Measurements from ENCODE around the gene DNASE2B. TPM values are rescaled to one million over a fixed set of nuclear protein-coding genes. Genes with fewer than 3 reads are reported as not detected.

Gene DNASE2B
- total RNA-seq, 1 donor from 2014 or later = 0.26 TPM

DNA sequence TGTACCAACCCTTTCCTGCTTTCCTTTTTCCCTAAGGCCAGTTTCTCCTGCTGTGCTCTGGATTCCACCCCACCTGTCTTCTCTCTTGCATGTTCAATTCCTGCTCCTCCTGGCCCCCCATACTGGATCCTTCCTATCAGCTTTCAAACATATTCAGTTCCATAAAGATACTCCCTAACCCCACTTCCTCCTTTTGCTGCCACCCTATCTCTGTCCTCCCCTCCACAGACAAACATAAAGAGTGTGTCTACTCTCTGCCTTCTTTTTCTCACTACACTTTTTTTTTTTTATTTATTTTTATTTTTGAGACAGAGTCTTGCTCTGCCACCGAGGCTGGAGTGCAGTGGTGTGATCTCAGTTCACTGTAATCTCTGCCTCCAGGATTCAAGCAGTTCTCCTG is 63.8 kb downstream of the DNASE2B start:
- TF ChIP-seq, protein P1, sequence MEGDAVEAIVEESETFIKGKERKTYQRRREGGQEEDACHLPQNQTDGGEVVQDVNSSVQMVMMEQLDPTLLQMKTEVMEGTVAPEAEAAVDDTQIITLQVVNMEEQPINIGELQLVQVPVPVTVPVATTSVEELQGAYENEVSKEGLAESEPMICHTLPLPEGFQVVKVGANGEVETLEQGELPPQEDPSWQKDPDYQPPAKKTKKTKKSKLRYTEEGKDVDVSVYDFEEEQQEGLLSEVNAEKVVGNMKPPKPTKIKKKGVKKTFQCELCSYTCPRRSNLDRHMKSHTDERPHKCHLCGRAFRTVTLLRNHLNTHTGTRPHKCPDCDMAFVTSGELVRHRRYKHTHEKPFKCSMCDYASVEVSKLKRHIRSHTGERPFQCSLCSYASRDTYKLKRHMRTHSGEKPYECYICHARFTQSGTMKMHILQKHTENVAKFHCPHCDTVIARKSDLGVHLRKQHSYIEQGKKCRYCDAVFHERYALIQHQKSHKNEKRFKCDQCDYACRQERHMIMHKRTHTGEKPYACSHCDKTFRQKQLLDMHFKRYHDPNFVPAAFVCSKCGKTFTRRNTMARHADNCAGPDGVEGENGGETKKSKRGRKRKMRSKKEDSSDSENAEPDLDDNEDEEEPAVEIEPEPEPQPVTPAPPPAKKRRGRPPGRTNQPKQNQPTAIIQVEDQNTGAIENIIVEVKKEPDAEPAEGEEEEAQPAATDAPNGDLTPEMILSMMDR (IDR thresholded peaks at IDR 0.05; ENCODE audit: unreplicated experiment) = no peak
- no peaks in the 10 kb centered on the region for H3K36me3 Mint-ChIP-seq (ENCODE audit: insufficient read depth)
- no peak overlapping the region for H3K4me3 Mint-ChIP-seq (ENCODE audit: low read depth)
- H3K9me3 Mint-ChIP-seq (ENCODE audit: low read depth) = no peaks in the 10 kb centered on the region
- DNase-seq (ENCODE audit: low spot score, unreplicated experiment) = no peak
- no peaks in the 10 kb centered on the region for H3K4me1 Mint-ChIP-seq (ENCODE audit: low read depth)
- H3K27ac Mint-ChIP-seq = no peak overlapping the region
- peaks cover 50% of the 10 kb centered on the region for H3K27me3 Mint-ChIP-seq

Other genes with a start within 250 kb of the DNASE2B start
- gene SAMD13, start 96.8 kb upstream of the DNASE2B start, total RNA-seq = 10.4 and 14.3 TPM in 2 replicates
- 40.5 and 42.6 TPM in 2 replicates for gene RPF1, start 80.8 kb downstream of the DNASE2B start, total RNA-seq
- 1.9 and 2.5 TPM in 2 replicates for gene SPATA1, start 107.9 kb downstream of the DNASE2B start, total RNA-seq
- 189 and 210 TPM in 2 replicates for gene GNG5, start 108.1 kb downstream of the DNASE2B start, total RNA-seq
- 10.1 and 10.8 TPM in 2 replicates for gene CTBS, start 176.0 kb downstream of the DNASE2B start, total RNA-seq

All from progenitor cell of endocrine pancreas (in vitro differentiated cells).